Hepatocyte (in vitro differentiated cells): Measurements from ENCODE around the gene LEF1. TPM values are rescaled to one million over a fixed set of nuclear protein-coding genes. Genes with fewer than 3 reads are reported as not detected.

Source experiments
- DNase-seq: peaks from one replicate; pipeline ENCODE4 v3.0.0-alpha.2; 2016; ENCODE audit warnings: low spot score
- H2AFZ ChIP-seq: fragments of 200-600 bp; sonication (generic); 2 replicates; pipeline ENCODE4 v1.6.0; 2016; ENCODE audit warnings: antibody characterized with exemption, mild to moderate bottlenecking
- H3K27ac ChIP-seq: fragments of 200-600 bp; sonication (generic); 2 replicates; pipeline ENCODE4 v1.5.1; 2016; ENCODE audit warnings: mild to moderate bottlenecking
- H3K27me3 ChIP-seq: fragments of 200-600 bp; sonication (generic); 2 replicates; pipeline ENCODE4 v1.6.1; 2016
- H3K36me3 ChIP-seq: fragments of 200-600 bp; sonication (generic); replicated peaks from 2 replicates; pipeline ENCODE4 v1.5.1; 2016; ENCODE audit warnings: low read depth; ENCODE audit not compliant: insufficient read depth
- H3K4me1 ChIP-seq: fragments of 200-600 bp; sonication (generic); 2 replicates; pipeline ENCODE4 v1.5.1; 2016; ENCODE audit warnings: mild to moderate bottlenecking, moderate library complexity; ENCODE audit not compliant: insufficient read depth
- H3K4me2 ChIP-seq: fragments of 200-600 bp; sonication (generic); 2 replicates; pipeline ENCODE4 v1.6.0; 2016
- H3K4me3 ChIP-seq: fragments of 200-600 bp; sonication (generic); 2 replicates; pipeline ENCODE4 v1.5.1; 2016; ENCODE audit warnings: mild to moderate bottlenecking
- H3K79me2 ChIP-seq: fragments of 200-600 bp; sonication (generic); 2 replicates; pipeline ENCODE4 v1.6.0; 2017; ENCODE audit warnings: mild to moderate bottlenecking
- H3K9me2 ChIP-seq: fragments of 200-600 bp; sonication (generic); replicated peaks from 2 replicates; pipeline ENCODE4 v1.6.0; 2017; ENCODE audit warnings: mild to moderate bottlenecking; ENCODE audit not compliant: insufficient read depth
- H3K9me3 ChIP-seq: fragments of 200-600 bp; sonication (generic); 2 replicates; pipeline ENCODE4 v1.5.1; 2016; ENCODE audit warnings: low read depth, mild to moderate bottlenecking
- H4K20me1 ChIP-seq: fragments of 200-600 bp; sonication (generic); 2 replicates; pipeline ENCODE4 v1.6.0; 2016; ENCODE audit warnings: mild to moderate bottlenecking; ENCODE audit not compliant: insufficient read depth, poor library complexity, severe bottlenecking
- CTCF ChIP-seq: fragments of 200-600 bp; sonication (generic); IDR thresholded peaks from 2 replicates; pipeline ENCODE4 v1.5.1; 2016; ENCODE audit warnings: antibody characterized with exemption, mild to moderate bottlenecking; ENCODE audit not compliant: poor library complexity
- EZH2 ChIP-seq: fragments of 200-600 bp; sonication (generic); IDR thresholded peaks from 2 replicates; pipeline ENCODE4 v1.6.1; 2016; ENCODE audit warnings: antibody characterized with exemption, mild to moderate bottlenecking, borderline replicate concordance
- EZH2phosphoT487 ChIP-seq: fragments of 200-600 bp; sonication (generic); IDR thresholded peaks from one replicate; pipeline ENCODE4 v1.6.1; 2018; ENCODE audit warnings: antibody characterized with exemption, mild to moderate bottlenecking, low read depth, moderate library complexity; ENCODE audit not compliant: unreplicated experiment, severe bottlenecking
- WGBS: methylation state at CpG from one replicate; pipeline ENCODE4 v1.1.6; 2016; ENCODE audit warnings: low lambda C conversion rate; ENCODE audit errors: missing lambda C conversion rate; 5-methylcytosine and 5-hydroxymethylcytosine counted together
- polyA plus RNA-seq: library from polyadenylated mRNA; unstranded; fragments of >200 nt; fragmentation: Nextera tagmentation; extraction: Ambion mirVana; gene quantifications from 2 replicates; pipeline ENCODE4 v1.2.1, GENCODE V29; 2016
- total RNA-seq: library from RNA; depleted of rRNA; stranded (reverse); fragments of >200 nt; gene quantifications from 2 replicates; pipeline ENCODE4 v1.2.3, GENCODE V29; 2014

Gene LEF1
- total and polyA plus RNA-seq, 2 experiments from 2014 or later, result 8.6 to 10.4 TPM

- TF ChIP-seq EZH2 (no peak), CTCF (no peak), EZH2phosphoT487 (no peak)
- Histone ChIP-seq H3K36me3 (no peaks in the 10 kb centered on the region), H3K79me2 (no peaks in the 10 kb centered on the region), H3K4me3 (no peak overlapping the region), H3K4me2 (no peak overlapping the region), H4K20me1 (no peaks in the 10 kb centered on the region), H3K27ac (no peak overlapping the region), H3K4me1 (no peaks in the 10 kb centered on the region), H3K9me3 (no peaks in the 10 kb centered on the region), H3K9me2 (no peaks in the 10 kb centered on the region), H3K27me3 (no peaks in the 10 kb centered on the region), H2AFZ (no peak overlapping the region)
- 87% methylated on average over 2 of the region's 2 CpGs for WGBS
- DNase-seq, result no peak
Measured at GRCh38 chr4:108142870-108143269, 25.9 kb downstream of the LEF1 start.

- WGBS, result 66% methylated on average over 12 of the region's 12 CpGs
- H3K9me3 ChIP-seq, result no peaks in the 10 kb centered on the region
- no peaks in the 10 kb centered on the region for H3K4me1 ChIP-seq
- no peak overlapping the region for H3K4me3 ChIP-seq
- H4K20me1 ChIP-seq, result no peaks in the 10 kb centered on the region
- H3K27ac ChIP-seq, result no peak overlapping the region
- no peaks in the 10 kb centered on the region for H3K79me2 ChIP-seq
- H3K27me3 ChIP-seq, result no peaks in the 10 kb centered on the region
- H3K9me2 ChIP-seq, result no peaks in the 10 kb centered on the region
- no peaks in the 10 kb centered on the region for H3K36me3 ChIP-seq
- no peak for DNase-seq
- no peak for TF ChIP-seq EZH2
- no peak for TF ChIP-seq CTCF
- no peak for TF ChIP-seq EZH2phosphoT487
- no peak overlapping the region for H3K4me2 ChIP-seq
- H2AFZ ChIP-seq, result no peak overlapping the region
Measured at GRCh38 chr4:108141213-108141950, 27.4 kb downstream of the LEF1 start.

GRCh38 chr4:108140328-108140727, 28.4 kb downstream of the LEF1 start:
- no peaks in the 10 kb centered on the region for H3K27me3 ChIP-seq

More at GRCh38 chr4:108140328-108140727, 28.4 kb downstream of the LEF1 start:
- no peaks in the 10 kb centered on the region for H4K20me1 ChIP-seq
- no peak overlapping the region for H2AFZ ChIP-seq
- no peaks in the 10 kb centered on the region for H3K4me1 ChIP-seq
- H3K27ac ChIP-seq, result no peak overlapping the region
- H3K9me3 ChIP-seq, result no peaks in the 10 kb centered on the region
- H3K4me2 ChIP-seq, result no peak overlapping the region
- DNase-seq, result no peak
- H3K9me2 ChIP-seq, result no peaks in the 10 kb centered on the region
- H3K4me3 ChIP-seq, result no peak overlapping the region
- H3K36me3 ChIP-seq, result no peaks in the 10 kb centered on the region
- H3K79me2 ChIP-seq, result no peaks in the 10 kb centered on the region
- 76% methylated on average over 7 of the region's 7 CpGs for WGBS
- TF ChIP-seq CTCF (no peak), EZH2phosphoT487 (no peak), EZH2 (no peak)
